Loucy (cell line): ENCODE results near the gene FOXJ3.

Experiments
- EZH2phosphoT487 ChIP-seq: fragments of 200-600 bp; IDR thresholded peaks from 2 replicates; pipeline ENCODE4 v1.6.1; 2018; ENCODE audit warnings: antibody characterized with exemption, mild to moderate bottlenecking, moderate library complexity, borderline replicate concordance
- TF ChIP-seq, protein P1 (sequence below): fragments of 200-600 bp; sonication (generic); conservative IDR thresholded peaks from 2 replicates; pipeline ENCODE4 v1.5.1; 2014; ENCODE audit warnings: mild to moderate bottlenecking, antibody characterized with exemption, low read length

DNA sequence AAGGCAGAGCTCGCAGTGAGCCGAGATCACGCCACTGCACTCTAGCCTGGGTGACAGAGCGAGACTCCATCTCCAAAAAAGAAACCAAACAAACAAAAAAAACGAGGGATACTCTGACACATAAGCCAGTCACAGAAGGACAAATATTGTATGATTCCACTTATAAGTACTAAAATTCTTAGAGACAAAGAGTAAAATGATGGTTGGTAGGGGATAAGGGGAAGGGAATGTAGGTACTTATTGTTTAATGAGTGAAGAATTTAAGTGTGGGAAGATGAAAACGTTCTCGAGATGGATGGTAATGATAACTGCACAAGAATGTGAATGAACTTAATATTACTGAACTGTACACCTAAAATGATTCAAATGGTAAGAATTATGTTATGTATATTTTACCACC is 103.8 kb downstream of the FOXJ3 start:
- TF ChIP-seq, protein P1, sequence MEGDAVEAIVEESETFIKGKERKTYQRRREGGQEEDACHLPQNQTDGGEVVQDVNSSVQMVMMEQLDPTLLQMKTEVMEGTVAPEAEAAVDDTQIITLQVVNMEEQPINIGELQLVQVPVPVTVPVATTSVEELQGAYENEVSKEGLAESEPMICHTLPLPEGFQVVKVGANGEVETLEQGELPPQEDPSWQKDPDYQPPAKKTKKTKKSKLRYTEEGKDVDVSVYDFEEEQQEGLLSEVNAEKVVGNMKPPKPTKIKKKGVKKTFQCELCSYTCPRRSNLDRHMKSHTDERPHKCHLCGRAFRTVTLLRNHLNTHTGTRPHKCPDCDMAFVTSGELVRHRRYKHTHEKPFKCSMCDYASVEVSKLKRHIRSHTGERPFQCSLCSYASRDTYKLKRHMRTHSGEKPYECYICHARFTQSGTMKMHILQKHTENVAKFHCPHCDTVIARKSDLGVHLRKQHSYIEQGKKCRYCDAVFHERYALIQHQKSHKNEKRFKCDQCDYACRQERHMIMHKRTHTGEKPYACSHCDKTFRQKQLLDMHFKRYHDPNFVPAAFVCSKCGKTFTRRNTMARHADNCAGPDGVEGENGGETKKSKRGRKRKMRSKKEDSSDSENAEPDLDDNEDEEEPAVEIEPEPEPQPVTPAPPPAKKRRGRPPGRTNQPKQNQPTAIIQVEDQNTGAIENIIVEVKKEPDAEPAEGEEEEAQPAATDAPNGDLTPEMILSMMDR: no peak
- TF ChIP-seq EZH2phosphoT487: no peak
